NCI-H82 (cell line): Measurements from ENCODE around the gene SATB1.

ENCODE experiments used
- DNase-seq: peaks from one replicate; lab custom pipeline; 2025; lab: John Stamatoyannopoulos, UW

The SATB1 gene

GRCh38 chr3:18401300-18401961 lies 23.7 kb downstream of the SATB1 start:
- no peak for DNase-seq

GRCh38 chr3:18398448-18398847 lies 26.7 kb downstream of the SATB1 start:
- no peak for DNase-seq

DNA sequence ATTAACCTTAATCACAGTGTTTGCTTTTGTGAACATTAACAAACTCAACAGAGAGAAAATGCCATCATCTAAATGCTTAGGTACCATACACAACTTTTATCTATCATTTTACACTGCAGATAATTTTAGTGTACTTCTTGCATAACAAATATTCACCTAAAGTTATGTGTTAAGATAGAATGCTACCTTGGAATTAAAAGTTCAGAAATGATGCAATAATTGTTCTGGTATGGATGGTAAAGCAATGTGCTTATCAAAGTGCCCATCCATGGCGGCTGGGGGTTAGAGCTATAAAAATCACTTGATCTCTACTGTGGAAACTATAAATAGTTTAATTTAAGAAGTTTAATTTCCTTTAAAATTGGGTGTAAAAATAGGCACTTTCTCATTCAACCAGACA lies 28.7 kb downstream of the SATB1 start:
- DNase-seq, result no peak

GRCh38 chr3:18394384-18394995 lies 30.6 kb downstream of the SATB1 start:
- DNase-seq, result no peak

DNA sequence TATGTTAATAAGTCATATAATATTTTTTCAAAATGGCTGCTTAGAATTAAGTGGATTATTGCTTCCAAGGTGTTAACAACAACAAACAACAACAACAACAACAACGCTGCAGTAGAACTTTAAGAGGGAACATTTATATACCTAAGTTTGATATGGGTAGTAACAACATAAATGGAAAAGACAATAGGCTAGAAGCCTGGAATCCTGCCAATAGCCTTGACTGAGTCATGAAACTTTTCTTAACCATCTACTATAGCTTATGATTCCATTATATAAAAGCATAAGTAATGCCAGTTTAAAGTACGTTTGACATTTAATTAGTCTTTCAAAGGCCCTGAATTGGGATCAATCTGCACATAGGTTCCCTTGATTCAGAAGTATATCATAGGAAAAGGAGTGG lies 31.2 kb downstream of the SATB1 start:
- DNase-seq, result no peak

DNA sequence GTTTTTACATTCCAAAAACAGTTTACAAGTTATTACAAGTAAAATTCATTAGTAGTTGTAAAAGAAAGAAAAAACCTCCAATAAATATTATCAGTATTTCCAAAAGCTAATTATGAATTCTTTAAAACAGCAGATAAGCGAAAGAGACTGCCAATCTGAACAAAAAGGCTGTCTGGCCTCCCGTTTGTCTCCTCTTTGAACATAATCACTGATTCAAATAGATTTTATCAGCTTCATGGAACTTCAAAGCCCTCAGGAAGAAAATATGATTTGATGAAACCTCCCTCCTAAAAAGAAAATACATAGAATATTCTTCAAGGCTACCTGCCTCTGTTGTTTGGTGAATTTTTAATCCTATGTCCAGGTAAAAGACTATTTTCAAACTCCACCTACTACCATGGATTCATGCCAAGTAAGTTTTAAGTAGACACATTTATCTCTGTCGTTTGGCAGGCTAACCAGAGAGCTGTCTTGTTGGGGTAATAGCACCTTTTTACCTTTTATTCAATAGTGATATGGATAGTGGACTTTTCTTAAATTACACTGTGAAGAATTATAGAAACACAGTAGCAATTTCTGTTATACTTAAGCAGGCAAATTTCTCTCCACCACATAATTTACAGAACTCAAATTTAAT lies 35.0 kb downstream of the SATB1 start:
- no peak for DNase-seq

DNA sequence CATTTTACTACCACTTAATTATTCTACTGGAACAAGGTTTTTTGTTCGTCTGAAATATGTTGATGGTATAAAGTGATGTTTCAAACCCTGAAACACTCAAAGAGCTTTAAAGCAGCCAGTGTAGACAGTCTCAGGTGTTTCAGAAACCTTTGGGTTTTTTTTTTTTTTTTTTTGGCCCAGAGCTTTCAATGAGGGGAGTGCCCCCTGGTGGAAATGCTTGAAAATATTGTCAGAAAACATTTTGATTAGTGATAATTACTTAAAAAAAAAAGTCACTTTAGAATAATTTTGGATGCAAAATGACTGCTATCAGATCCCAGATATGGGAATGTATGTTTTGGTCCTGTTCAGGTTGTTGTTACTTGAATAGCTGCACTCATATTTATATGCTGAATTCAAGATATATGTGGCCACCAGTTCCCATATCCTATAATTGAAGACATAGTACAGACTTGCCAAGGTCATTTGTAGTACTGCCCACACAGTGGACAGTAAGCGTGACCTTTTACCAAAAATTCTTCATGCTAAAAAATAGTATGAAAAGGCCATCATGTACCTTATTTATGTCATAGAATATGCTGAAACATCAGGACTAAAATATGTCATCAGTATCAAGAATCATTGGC lies 35.9 kb downstream of the SATB1 start:
- DNase-seq, result peak; percentile 28

GRCh38 chr3:18386274-18386890 lies 38.8 kb downstream of the SATB1 start:
- DNase-seq, result no peak

DNA sequence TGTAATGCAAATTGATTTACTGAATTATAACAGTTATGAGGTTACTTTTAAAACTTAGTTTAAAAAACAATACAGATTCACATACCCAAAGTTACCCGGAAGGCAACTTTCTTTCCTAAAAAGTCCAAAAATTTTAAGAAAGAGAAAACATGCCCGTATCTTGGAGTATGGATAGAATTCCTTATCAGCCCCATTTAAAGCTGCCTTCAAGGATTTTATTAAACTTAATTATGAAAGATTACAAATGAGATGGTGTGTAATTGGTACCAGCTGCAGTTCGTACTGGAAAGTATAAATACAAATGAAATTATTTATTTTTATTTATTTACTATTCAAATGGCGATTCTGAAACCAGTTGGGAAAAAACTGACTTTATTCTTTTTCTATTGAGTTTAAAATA lies 39.4 kb downstream of the SATB1 start:
- DNase-seq, result no peak

DNA sequence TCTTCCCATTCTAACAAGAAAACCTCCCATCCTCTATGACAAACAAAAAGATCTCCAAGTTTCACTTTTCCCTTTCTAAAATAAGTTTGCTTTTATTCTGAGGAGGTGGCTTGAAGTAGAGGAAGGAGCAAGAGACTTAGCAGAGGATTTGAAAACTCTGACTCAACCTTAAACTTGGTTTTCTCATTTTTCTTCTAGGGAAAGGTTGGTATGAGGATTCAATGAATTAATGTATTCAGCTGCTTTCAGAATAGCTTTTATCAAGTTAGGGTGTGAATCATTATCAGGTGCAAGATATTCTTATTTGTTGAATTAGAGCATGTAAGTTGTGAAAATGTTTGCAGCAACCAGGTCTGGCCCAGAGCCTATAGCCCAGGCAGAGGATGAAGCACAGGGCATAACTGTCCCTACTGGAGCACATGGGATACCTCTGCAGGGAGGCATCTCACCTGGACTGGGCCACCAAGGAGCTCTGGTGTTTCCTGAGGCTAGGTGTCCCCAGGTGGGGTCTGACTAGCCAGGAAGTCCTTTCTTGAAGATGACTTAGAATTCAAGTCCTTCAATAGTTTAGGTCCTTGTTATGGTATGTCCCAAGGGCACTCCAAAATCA lies 42.3 kb downstream of the SATB1 start:
- DNase-seq, result no peak

DNA sequence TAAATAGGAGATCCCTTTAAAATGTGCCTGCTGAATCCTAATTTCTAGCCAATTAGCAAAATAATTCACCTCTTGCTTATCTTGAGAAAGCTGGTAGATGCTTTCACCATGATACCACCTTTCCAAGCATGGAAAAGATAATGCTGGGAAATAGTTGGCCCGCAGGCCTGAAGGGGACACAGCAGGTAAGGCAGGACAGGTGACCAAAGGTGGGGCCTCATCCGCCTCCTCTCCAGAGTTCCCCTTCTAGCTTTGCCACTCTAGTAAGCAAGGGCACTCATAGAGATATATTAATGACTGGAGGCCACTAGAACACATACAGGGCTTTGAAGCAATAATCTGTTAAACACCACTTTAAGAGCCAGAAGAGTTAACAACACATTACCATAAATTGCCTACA lies 45.5 kb downstream of the SATB1 start:
- DNase-seq, result no peak

- no peak for DNase-seq
Measured at GRCh38 chr3:18378218-18378617, 46.9 kb downstream of the SATB1 start.

DNA sequence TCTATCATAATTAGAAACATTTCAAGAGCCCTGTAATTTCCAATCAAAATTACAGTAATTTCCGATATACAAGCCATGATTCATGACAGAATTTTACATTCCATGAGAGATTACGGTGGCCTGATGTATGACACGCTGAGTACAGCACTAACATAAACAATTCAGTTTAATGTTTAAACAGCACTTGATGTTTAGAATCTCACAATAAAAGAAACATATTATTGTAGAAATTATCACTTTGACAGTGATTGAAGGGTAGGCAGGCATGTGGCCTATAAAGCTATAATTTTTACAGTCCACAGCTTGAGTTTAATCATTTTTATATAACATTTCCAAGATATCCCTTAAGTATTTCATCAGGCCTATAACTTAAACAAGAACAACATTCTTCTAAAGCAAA lies 48.5 kb downstream of the SATB1 start:
- no peak for DNase-seq

GRCh38 chr3:18372786-18373405 lies 52.2 kb downstream of the SATB1 start:
- DNase-seq, result no peak

GRCh38 chr3:18370672-18371071 lies 54.5 kb downstream of the SATB1 start:
- peak; percentile 44 for DNase-seq

- DNase-seq, result peak; percentile 68
Measured at GRCh38 chr3:18369551-18370185, 55.5 kb downstream of the SATB1 start.

DNA sequence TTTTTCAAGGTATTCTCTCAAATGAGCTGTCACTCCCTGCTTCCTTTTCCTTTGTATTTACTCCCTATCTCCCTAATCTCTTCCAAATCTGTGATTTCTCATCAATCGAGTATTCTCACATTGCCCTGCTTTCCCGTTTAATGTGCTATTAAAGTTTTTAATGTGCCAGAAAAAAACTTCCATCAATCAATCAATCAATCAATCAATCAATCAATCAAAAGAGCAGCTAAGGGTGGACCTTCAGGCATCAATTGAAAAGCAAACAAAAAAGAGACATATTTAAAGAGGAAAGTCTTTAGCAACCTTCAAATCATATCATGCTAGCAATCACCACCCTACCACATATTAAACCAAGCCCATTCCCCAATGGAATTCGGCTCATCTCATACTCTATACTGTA lies 58.9 kb downstream of the SATB1 start:
- DNase-seq, result no peak

GRCh38 chr3:18363338-18363737 lies 61.8 kb downstream of the SATB1 start:
- DNase-seq, result no peak

- DNase-seq, result no peak
Measured at GRCh38 chr3:18357747-18358146, 67.4 kb downstream of the SATB1 start.

DNA sequence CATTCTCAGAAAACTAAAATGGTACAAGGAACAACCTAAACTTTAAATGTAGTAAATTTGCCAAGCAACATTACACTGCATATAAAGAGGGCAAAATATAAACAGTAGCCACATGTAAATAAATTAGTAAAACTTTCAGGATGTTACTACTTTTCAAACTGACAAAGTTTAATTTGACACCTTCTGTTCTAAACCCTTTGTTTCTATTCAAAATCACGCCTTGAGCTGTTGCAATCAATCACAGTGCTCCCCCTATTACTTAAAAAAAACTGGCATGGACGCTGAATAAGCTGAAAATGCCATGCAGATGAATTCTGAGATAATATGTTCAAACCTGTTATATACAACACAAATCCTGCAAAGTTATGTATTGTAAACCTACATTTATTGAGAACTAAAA lies 69.3 kb downstream of the SATB1 start:
- no peak for DNase-seq

DNA sequence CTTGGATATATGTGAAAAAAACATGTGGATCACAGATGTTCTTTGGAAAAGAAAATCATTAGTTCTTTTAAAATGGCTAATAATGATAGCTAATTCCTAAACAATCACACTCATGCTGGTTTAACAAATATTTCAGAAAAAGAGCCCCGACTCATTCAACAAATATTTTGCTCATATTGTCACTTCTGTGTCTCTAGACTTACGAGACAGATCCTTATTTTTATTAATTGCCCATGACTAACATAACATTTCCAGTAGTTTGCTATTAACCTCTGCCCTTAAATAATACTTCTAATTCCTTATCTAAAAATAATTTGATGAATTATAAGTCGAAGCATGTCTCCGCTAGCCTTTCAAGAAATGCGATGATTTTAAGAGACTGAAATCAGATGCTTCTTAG lies 70.4 kb downstream of the SATB1 start:
- no peak for DNase-seq
